Chondrocyte (in vitro differentiated cells): ENCODE data around the gene ZNF496. TPM values are rescaled to one million over a fixed set of nuclear protein-coding genes. Genes with fewer than 3 reads are reported as not detected.
"Not testable (repeated sequence)": the region's sequence is repeated elsewhere in the genome, so short reads cannot be mapped to it uniquely, and the experiment has no call there.

Source experiments
- DNase-seq: peaks from one replicate; pipeline ENCODE4 v3.0.0; 2021; ENCODE audit warnings: mixed read lengths, low spot score
- H3K27ac Mint-ChIP-seq: one replicate; pipeline ENCODE4 v1.8.0; 2021; ENCODE audit warnings: mild to moderate bottlenecking, moderate library complexity, mixed read lengths; ENCODE audit not compliant: unreplicated experiment
- H3K27me3 Mint-ChIP-seq: 2 replicates; pipeline ENCODE4 v1.8.0; 2021; ENCODE audit warnings: low read depth, mixed read lengths
- H3K36me3 Mint-ChIP-seq: 2 replicates; pipeline ENCODE4 v1.8.0; 2021; ENCODE audit warnings: low read depth, mixed read lengths
- H3K4me1 Mint-ChIP-seq: 2 replicates; pipeline ENCODE4 v1.8.0; 2021; ENCODE audit warnings: low read depth, mild to moderate bottlenecking, mixed read lengths
- H3K4me3 Mint-ChIP-seq: one replicate; pipeline ENCODE4 v1.8.0; 2021; ENCODE audit warnings: mild to moderate bottlenecking, moderate library complexity, mixed read lengths; ENCODE audit not compliant: unreplicated experiment
- H3K9me3 Mint-ChIP-seq: 2 replicates; pipeline ENCODE4 v1.8.0; 2021; ENCODE audit warnings: low read depth, mixed read lengths
- total RNA-seq: library from RNA; stranded (reverse); gene quantifications from 3 replicates; pipeline ENCODE4 v1.2.1, GENCODE V29; 2021
- TF ChIP-seq, protein P1 (sequence below): fragments of 200-600 bp; sonication (generic); IDR thresholded peaks from 2 replicates; pipeline ENCODE4 v1.5.0; 2021; ENCODE audit warnings: antibody characterized with exemption, mild to moderate bottlenecking, moderate library complexity

Gene ZNF496
- total RNA-seq, 1 donor from 2014 or later, result 27.9 TPM

DNA sequence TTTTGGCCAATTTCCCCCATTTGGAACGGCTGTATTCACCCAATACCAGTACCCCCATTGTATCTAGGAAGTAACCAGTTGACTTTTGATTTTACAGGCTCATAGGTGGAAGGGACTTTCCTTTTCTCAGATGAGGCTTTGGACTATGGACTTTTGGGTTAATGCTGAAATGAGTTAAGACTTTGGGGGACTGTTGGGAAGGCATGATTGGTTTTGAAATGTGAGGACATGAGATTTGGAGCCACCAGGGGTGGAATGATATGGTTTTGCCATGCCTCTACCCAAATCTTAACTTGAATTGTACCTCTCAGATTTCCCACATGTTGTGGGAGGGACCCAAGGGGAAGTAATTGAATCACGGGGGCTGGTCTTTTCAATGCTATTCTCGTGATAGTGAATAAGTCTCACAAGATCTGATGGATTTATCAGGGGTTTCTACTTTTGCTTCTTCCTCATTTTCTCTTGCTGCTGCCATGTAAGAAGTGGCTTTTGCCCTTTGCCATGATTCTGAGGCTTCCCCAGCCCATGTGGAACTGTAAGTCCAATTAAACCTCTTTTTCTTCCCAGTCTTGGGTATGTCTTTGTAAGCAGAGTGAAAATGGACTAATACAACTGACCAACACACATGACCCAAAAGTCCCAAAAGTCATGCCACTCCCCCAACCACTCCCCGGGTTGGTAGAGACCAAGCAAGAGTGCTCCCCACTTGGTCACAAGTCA, 35.4 kb upstream of the ZNF496 start:
- DNase-seq, result no peak
- Mint-ChIP-seq H3K4me1 (peaks cover 20% of the 10 kb centered on the region), H3K27ac (peak overlapping the region; percentile 87), H3K4me3 (no peak overlapping the region), H3K27me3 (no peaks in the 10 kb centered on the region), H3K36me3 (no peaks in the 10 kb centered on the region), H3K9me3 (peaks cover 9% of the 10 kb centered on the region)
- TF ChIP-seq, protein P1, sequence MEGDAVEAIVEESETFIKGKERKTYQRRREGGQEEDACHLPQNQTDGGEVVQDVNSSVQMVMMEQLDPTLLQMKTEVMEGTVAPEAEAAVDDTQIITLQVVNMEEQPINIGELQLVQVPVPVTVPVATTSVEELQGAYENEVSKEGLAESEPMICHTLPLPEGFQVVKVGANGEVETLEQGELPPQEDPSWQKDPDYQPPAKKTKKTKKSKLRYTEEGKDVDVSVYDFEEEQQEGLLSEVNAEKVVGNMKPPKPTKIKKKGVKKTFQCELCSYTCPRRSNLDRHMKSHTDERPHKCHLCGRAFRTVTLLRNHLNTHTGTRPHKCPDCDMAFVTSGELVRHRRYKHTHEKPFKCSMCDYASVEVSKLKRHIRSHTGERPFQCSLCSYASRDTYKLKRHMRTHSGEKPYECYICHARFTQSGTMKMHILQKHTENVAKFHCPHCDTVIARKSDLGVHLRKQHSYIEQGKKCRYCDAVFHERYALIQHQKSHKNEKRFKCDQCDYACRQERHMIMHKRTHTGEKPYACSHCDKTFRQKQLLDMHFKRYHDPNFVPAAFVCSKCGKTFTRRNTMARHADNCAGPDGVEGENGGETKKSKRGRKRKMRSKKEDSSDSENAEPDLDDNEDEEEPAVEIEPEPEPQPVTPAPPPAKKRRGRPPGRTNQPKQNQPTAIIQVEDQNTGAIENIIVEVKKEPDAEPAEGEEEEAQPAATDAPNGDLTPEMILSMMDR, result no peak

DNA sequence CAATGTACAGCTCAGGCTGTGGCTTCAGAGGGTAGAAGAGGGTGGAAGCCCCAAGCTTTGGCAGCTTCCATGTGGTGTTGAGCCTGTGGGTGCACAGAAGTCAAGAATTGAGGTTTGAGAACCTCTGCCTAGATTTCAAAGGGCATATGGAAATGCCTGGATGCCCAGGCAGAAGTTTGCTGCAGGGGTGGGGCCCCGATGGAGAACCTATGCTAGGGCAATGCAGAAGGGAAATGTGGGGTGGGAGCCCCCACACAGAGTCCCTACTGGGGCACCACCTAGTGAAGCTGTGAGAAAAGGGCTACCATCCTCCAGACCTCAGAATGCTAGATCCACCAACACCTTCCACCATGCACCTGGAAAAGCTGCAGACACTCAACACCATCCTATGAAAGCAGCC, 34.7 kb upstream of the ZNF496 start:
- DNase-seq, H3K27ac Mint-ChIP-seq, H3K27me3 Mint-ChIP-seq, H3K9me3 Mint-ChIP-seq, H3K4me3 Mint-ChIP-seq, H3K36me3 Mint-ChIP-seq: not testable (repeated sequence)
- H3K4me1 Mint-ChIP-seq, result peaks cover 21% of the 10 kb centered on the region

DNA sequence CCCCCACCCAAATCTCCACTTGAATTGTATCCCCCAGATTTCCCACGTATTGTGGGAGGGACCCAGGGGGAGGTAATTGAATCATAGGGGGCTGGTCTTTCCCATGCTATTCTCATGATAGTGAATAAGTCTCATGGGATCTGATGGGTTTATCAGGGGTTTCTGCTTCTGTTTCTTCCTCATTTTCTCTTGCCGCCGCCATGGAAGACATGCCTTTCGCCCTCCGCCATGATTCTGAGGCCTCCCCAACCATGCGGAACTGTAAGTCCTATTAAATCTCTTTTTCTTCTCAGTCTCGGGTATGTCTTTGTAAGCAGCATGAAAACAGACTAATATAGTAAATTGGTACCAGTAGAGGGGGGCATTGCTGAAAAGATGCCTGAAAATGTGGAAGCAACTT, 33.4 kb upstream of the ZNF496 start:
- no peak for DNase-seq
- no peak overlapping the region for H3K4me3 Mint-ChIP-seq
- peaks cover 34% of the 10 kb centered on the region for H3K4me1 Mint-ChIP-seq
- H3K27me3 Mint-ChIP-seq, result no peaks in the 10 kb centered on the region
- no peak overlapping the region for H3K27ac Mint-ChIP-seq
- TF ChIP-seq, protein P1, result no peak
- no peaks in the 10 kb centered on the region for H3K36me3 Mint-ChIP-seq
- peaks cover 9% of the 10 kb centered on the region for H3K9me3 Mint-ChIP-seq

DNA sequence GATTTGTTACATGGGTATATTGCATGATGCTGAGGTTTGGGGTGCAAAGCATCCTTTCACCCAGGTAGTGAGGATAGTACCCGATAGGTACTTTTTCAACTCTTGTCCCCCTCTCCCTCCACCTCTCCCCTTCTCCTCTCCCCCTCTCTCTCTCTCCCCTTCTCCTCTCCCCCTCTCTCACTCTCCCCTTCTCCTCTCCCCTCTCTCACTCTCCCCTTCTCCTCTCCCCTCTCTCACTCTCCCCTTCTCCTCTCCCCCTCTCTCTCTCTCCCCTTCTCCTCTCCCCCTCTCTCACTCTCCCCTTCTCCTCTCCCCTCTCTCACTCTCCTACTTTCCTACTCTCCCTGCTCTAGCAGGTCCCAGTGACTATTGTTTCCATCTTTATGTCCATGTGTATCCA, 31.3 kb upstream of the ZNF496 start:
- not testable (repeated sequence) for H3K9me3 Mint-ChIP-seq, H3K4me3 Mint-ChIP-seq, DNase-seq, H3K36me3 Mint-ChIP-seq, H3K27me3 Mint-ChIP-seq, H3K27ac Mint-ChIP-seq
- H3K4me1 Mint-ChIP-seq, result peaks cover 33% of the 10 kb centered on the region

DNA sequence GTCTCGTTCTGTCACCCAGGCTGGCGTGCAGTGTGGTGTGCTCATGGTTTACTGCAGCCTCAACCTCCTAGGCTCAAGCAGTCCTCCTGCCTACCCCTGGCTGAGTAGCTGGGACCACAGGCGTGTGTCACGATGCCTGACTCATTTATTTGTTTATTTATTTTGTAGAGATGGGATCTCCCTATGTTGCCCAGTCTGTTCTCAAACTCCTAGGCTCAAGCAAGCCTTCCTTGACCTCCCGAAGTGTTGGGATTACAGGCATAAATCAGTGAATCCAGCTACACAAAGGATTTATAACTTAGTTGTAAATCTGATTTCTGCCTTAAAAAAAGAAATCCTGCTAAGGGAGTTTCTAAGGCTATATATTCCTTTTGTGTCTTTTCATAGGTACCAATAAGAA, 30.5 kb upstream of the ZNF496 start:
- H3K4me1 Mint-ChIP-seq, result peaks cover 33% of the 10 kb centered on the region
- no peak overlapping the region for H3K4me3 Mint-ChIP-seq
- H3K27me3 Mint-ChIP-seq, result no peaks in the 10 kb centered on the region
- H3K36me3 Mint-ChIP-seq, result peaks cover 3% of the 10 kb centered on the region
- no peak for DNase-seq
- H3K9me3 Mint-ChIP-seq, result peaks cover 9% of the 10 kb centered on the region
- TF ChIP-seq, protein P1, result no peak
- no peak overlapping the region for H3K27ac Mint-ChIP-seq

DNA sequence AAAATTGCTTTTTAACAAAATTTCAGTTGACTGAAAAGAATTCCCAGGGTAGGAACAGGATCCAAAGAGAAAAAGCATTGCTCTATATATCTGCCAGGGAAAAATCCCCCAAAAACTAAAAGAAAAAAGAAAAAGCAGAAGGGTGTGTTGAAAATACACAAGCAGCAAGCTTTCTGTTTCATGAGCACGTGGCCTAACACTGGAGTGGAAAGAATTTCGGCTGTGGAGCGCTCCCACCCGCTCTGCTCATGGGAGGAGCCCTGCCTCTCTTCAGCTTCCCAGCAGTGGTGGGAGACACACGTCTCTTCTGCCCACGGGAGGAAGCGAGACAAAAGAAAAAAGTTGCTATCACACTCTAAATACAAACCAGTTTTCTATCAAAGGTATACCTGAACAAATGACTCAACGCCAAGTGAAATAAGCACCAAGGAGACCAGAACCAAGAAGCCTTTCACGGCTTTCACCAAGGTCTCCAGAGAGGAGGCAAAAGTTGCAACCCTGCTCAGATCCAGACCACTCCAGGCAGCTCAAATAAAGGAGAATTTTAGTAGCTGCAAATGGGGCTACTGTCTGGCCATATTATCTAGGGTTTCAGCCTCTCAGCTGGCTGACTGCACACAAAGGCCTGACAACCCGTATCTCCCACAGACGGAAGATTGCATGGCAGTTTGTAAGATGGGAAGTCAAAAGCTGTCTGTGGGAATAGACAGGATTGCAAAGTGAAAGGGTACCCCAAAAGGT, 29.5 kb upstream of the ZNF496 start:
- TF ChIP-seq, protein P1, result no peak
- peaks cover 3% of the 10 kb centered on the region for H3K36me3 Mint-ChIP-seq
- H3K4me3 Mint-ChIP-seq, result peak overlapping the region; percentile 13
- peaks cover 36% of the 10 kb centered on the region for H3K4me1 Mint-ChIP-seq
- H3K27ac Mint-ChIP-seq, result peak overlapping the region; percentile 86
- no peak for DNase-seq
- no peaks in the 10 kb centered on the region for H3K27me3 Mint-ChIP-seq
- peaks cover 9% of the 10 kb centered on the region for H3K9me3 Mint-ChIP-seq
